CD4-positive, alpha-beta memory T cell (primary cell): Measurements from ENCODE around the gene ERCC8. TPM values are rescaled to one million over a fixed set of nuclear protein-coding genes. Genes with fewer than 3 reads are reported as not detected.

Source experiments
- CTCF ChIA-PET: fragments of 350-600 bp; sonication (Branson Sonifier 250); formaldehyde crosslinking; loops from one replicate; lab custom pipeline; 2021; ENCODE audit warnings: inconsistent platforms; ENCODE audit not compliant: partially characterized antibody; lab: Charles Lee
- POLR2A ChIA-PET: fragments of 350-600 bp; sonication (Branson Sonifier 250); formaldehyde crosslinking; loops from one replicate; lab custom pipeline; 2021; ENCODE audit not compliant: partially characterized antibody; lab: Charles Lee
- DNase-seq, 5 donors: peaks; one replicate each; pipeline versions ENCODE4 v3.0.0 to v3.0.0-alpha.2; 2020 to 2022; ENCODE audit warnings: mixed read lengths in 1 of 5
- H3K27ac ChIP-seq: one replicate; pipeline ENCODE4 v1.7.0; 2013; ENCODE audit warnings: low read depth, low read length
- H3K27me3 ChIP-seq: 2 replicates; pipeline ENCODE4 v1.7.0; 2013; ENCODE audit warnings: mild to moderate bottlenecking, low read length, moderate library complexity; ENCODE audit not compliant: insufficient read depth
- H3K36me3 ChIP-seq: 2 replicates; pipeline ENCODE4 v1.7.0; 2013; ENCODE audit warnings: mild to moderate bottlenecking, low read length, moderate library complexity; ENCODE audit not compliant: insufficient read depth
- H3K4me1 ChIP-seq: 2 replicates; pipeline ENCODE4 v1.7.0; 2013; ENCODE audit warnings: mild to moderate bottlenecking, low read length, moderate library complexity; ENCODE audit not compliant: insufficient read depth
- H3K4me3 ChIP-seq, 2 donors: one replicate each; pipeline ENCODE4 v1.7.0; 2013; ENCODE audit warnings: low read length in 2 of 2, mild to moderate bottlenecking in 1 of 2
- H3K9me3 ChIP-seq, 2 donors: one replicate each; pipeline ENCODE4 v1.7.0; 2013; ENCODE audit warnings: low read length in 2 of 2, control low read depth in 1 of 2; ENCODE audit not compliant: control insufficient read depth in 1 of 2
- H3K27ac Mint-ChIP-seq, 7 donors: one replicate each; pipeline ENCODE4 v1.8.0; 2020 to 2021; ENCODE audit warnings: mixed read lengths in 7 of 7, mild to moderate bottlenecking in 6 of 7, inconsistent platforms in 3 of 7, moderate library complexity in 3 of 7
- H3K27me3 Mint-ChIP-seq, 2 donors: one replicate each; pipeline ENCODE4 v1.8.0; 2020 to 2021; ENCODE audit warnings: mixed read lengths in 2 of 2
- H3K36me3 Mint-ChIP-seq, 2 donors: one replicate each; pipeline ENCODE4 v1.8.0; 2020 to 2021; ENCODE audit warnings: mixed read lengths in 2 of 2, inconsistent platforms in 1 of 2, mild to moderate bottlenecking in 1 of 2
- H3K4me1 Mint-ChIP-seq, 4 donors: one replicate each; pipeline ENCODE4 v1.8.0; 2020 to 2021; ENCODE audit warnings: mixed read lengths in 4 of 4, mild to moderate bottlenecking in 1 of 4
- H3K4me3 Mint-ChIP-seq, 8 donors: one replicate each; pipeline ENCODE4 v1.8.0; 2020 to 2021; ENCODE audit warnings: mixed read lengths in 8 of 8, mild to moderate bottlenecking in 7 of 8, moderate library complexity in 6 of 8, inconsistent platforms in 3 of 8
- H3K9me3 Mint-ChIP-seq, 8 donors: one replicate each; pipeline ENCODE4 v1.8.0; 2020 to 2021; ENCODE audit warnings: mixed read lengths in 8 of 8, mild to moderate bottlenecking in 5 of 8, inconsistent platforms in 3 of 8, moderate library complexity in 1 of 8
- intact Hi-C: fragments of 100-400 bp; cut with micrococcal nuclease; formaldehyde crosslinking; loops from one replicate; pipeline ENCODE4 v1.15.1; 2023
- polyA plus RNA-seq, 2 donors: library from polyadenylated mRNA; unstranded; fragments of 300-500 nt; fragmentation: Illumina TruSeq; gene quantifications; one replicate each; pipeline ENCODE4 v1.2.3, GENCODE V29; 2021
- total RNA-seq, 2 experiments: library from RNA; stranded (reverse); gene quantifications; one replicate each; pipeline ENCODE4 v1.2.3, GENCODE V29; 2021

The ERCC8 gene
- total and polyA plus RNA-seq, 4 experiments from 2014 or later: 7.1 to 20.5 (median 9.8) TPM

- peaks cover 21 to 52% of the 10 kb centered on the region in 2 donors for H3K36me3 Mint-ChIP-seq
- CTCF ChIA-PET: interaction anchor here (0.7 kb wide), 1 partner anchor 21 kb away, joined by 3 read pairs; no protein-coding TSS in a partner anchor
Measured at GRCh38 chr5:60980511-60980910, 35.6 kb upstream of the ERCC8 start.

GRCh38 chr5:60978968-60979367, 34.1 kb upstream of the ERCC8 start:
- Mint-ChIP-seq H3K9me3 (peaks cover 0 to 31% (median 23%) of the 10 kb centered on the region in 8 donors), H3K36me3 (peaks cover 17 to 56% of the 10 kb centered on the region in 2 donors), H3K27ac (no peak overlapping the region), H3K4me3 (no peak overlapping the region), H3K4me1 (peaks cover 0 to 14% (median 7%) of the 10 kb centered on the region in 4 donors), H3K27me3 (no peaks in the 10 kb centered on the region)
- ChIA-PET POLR2A (no interaction called here), CTCF (no interaction called here)
- no peaks in the 10 kb centered on the region for H3K9me3 ChIP-seq
- H3K36me3 ChIP-seq: no peaks in the 10 kb centered on the region
- DNase-seq: no peak
- no peak overlapping the region for H3K4me3 ChIP-seq
- no peak overlapping the region for H3K27ac ChIP-seq
- intact Hi-C loops: no loop called here
- H3K4me1 ChIP-seq: no peaks in the 10 kb centered on the region
- no peaks in the 10 kb centered on the region for H3K27me3 ChIP-seq

More at GRCh38 chr5:60980511-60980910, 35.6 kb upstream of the ERCC8 start:
- Histone ChIP-seq H3K36me3 (no peaks in the 10 kb centered on the region), H3K27me3 (no peaks in the 10 kb centered on the region), H3K4me1 (no peaks in the 10 kb centered on the region), H3K27ac (no peak overlapping the region), H3K4me3 (no peak overlapping the region), H3K9me3 (no peaks in the 10 kb centered on the region)
- DNase-seq: no peak
- POLR2A ChIA-PET: no interaction called here
- Mint-ChIP-seq H3K27me3 (no peaks in the 10 kb centered on the region), H3K4me3 (no peak overlapping the region), H3K27ac (no peak overlapping the region), H3K9me3 (peaks cover 0 to 45% (median 31%) of the 10 kb centered on the region in 8 donors), H3K4me1 (peaks cover 0 to 16% (median 4%) of the 10 kb centered on the region in 4 donors)
- intact Hi-C loops: no loop called here

GRCh38 chr5:60977956-60978737, 33.3 kb upstream of the ERCC8 start:
- Mint-ChIP-seq H3K4me1 (peaks cover 0 to 14% (median 7%) of the 10 kb centered on the region in 4 donors), H3K9me3 (peaks cover 0 to 30% (median 22%) of the 10 kb centered on the region in 8 donors), H3K27me3 (no peaks in the 10 kb centered on the region), H3K4me3 (no peak overlapping the region), H3K27ac (no peak overlapping the region), H3K36me3 (peaks cover 17 to 60% of the 10 kb centered on the region in 2 donors)
- no peak for DNase-seq
- no peak overlapping the region for H3K27ac ChIP-seq
- H3K4me3 ChIP-seq: no peak overlapping the region
- H3K27me3 ChIP-seq: no peaks in the 10 kb centered on the region
- ChIA-PET POLR2A (no interaction called here), CTCF (no interaction called here)
- intact Hi-C loops: no loop called here
- H3K4me1 ChIP-seq: no peaks in the 10 kb centered on the region
- H3K9me3 ChIP-seq: no peaks in the 10 kb centered on the region
- no peaks in the 10 kb centered on the region for H3K36me3 ChIP-seq

GRCh38 chr5:60972231-60972630, 27.4 kb upstream of the ERCC8 start:
- no peak overlapping the region for H3K27ac ChIP-seq
- H3K27ac Mint-ChIP-seq: no peak overlapping the region
- no peaks in the 10 kb centered on the region for H3K4me1 ChIP-seq
- peak in 1 of 5 donors; percentile 4 for DNase-seq
- POLR2A ChIA-PET: no interaction called here
- H3K36me3 Mint-ChIP-seq: peaks cover 23 to 49% of the 10 kb centered on the region in 2 donors
- no peaks in the 10 kb centered on the region for H3K27me3 Mint-ChIP-seq
- intact Hi-C loops: no loop called here
- peak overlapping the region in 1 of 8 donors; percentile 7 for H3K4me3 Mint-ChIP-seq
- no peak overlapping the region for H3K4me3 ChIP-seq
- H3K9me3 ChIP-seq: peaks cover 0 to 6% of the 10 kb centered on the region in 2 donors
- peaks cover 2 to 37% (median 28%) of the 10 kb centered on the region in 8 donors for H3K9me3 Mint-ChIP-seq
- CTCF ChIA-PET: no interaction called here
- H3K4me1 Mint-ChIP-seq: peaks cover 6 to 15% (median 11%) of the 10 kb centered on the region in 4 donors
- H3K27me3 ChIP-seq: no peaks in the 10 kb centered on the region
- H3K36me3 ChIP-seq: no peaks in the 10 kb centered on the region

- H3K4me1 ChIP-seq: peaks cover 8% of the 10 kb centered on the region
- POLR2A ChIA-PET: interaction anchor here (0.6 kb wide), 1 partner anchor 1706 kb away, joined by 3 read pairs; no protein-coding TSS in a partner anchor
- H3K27me3 ChIP-seq: no peaks in the 10 kb centered on the region
- CTCF ChIA-PET: interaction anchor here (0.5 to 2.7 kb wide), 5 partner anchors 17 to 697 kb away, joined by 3 to 15 read pairs (median 4); partner anchors contain the start of genes ERCC8 and NDUFAF2
- H3K36me3 ChIP-seq: no peaks in the 10 kb centered on the region
- intact Hi-C loops: loop anchor here (2.0 kb wide), 1 partner anchor 285 kb away; no protein-coding TSS in a partner anchor
- Mint-ChIP-seq H3K4me1 (peaks cover 5 to 13% (median 10%) of the 10 kb centered on the region in 4 donors), H3K27ac (no peak overlapping the region), H3K36me3 (peaks cover 0 to 11% of the 10 kb centered on the region in 2 donors), H3K9me3 (peaks cover 0 to 12% (median 5%) of the 10 kb centered on the region in 8 donors), H3K4me3 (no peak overlapping the region), H3K27me3 (no peaks in the 10 kb centered on the region)
- no peak overlapping the region for H3K27ac ChIP-seq
- H3K9me3 ChIP-seq: peaks cover 0 to 5% of the 10 kb centered on the region in 2 donors
- no peak overlapping the region for H3K4me3 ChIP-seq
- DNase-seq: no peak
Measured at GRCh38 chr5:60961685-60962084, 16.8 kb upstream of the ERCC8 start.

GRCh38 chr5:60960591-60960990, 15.7 kb upstream of the ERCC8 start:
- peak in 4 of 5 donors; percentile 8 to 24 (median 20) for DNase-seq

GRCh38 chr5:60959156-60959555, 14.3 kb upstream of the ERCC8 start:
- H3K4me1 Mint-ChIP-seq: peaks cover 3 to 11% (median 5%) of the 10 kb centered on the region in 4 donors
- CTCF ChIA-PET: interaction anchor here (1.0 to 4.0 kb wide), 5 partner anchors 13 to 1185 kb away, joined by 3 to 35 read pairs (median 4); partner anchors contain the start of genes ERCC8 and NDUFAF2
- Histone ChIP-seq H3K27ac (no peak overlapping the region), H3K4me3 (no peak overlapping the region), H3K27me3 (no peaks in the 10 kb centered on the region), H3K4me1 (peaks cover 8% of the 10 kb centered on the region), H3K9me3 (no peaks in the 10 kb centered on the region), H3K36me3 (no peaks in the 10 kb centered on the region)
- POLR2A ChIA-PET: no interaction called here
- peaks cover 0 to 9% (median 2%) of the 10 kb centered on the region in 8 donors for H3K9me3 Mint-ChIP-seq
- no peak overlapping the region for H3K4me3 Mint-ChIP-seq
- peak in 1 of 5 donors; percentile 5 for DNase-seq
- intact Hi-C loops: loop anchor here (1.0 kb wide), 1 partner anchor 699 kb away; no protein-coding TSS in a partner anchor
- no peak overlapping the region for H3K27ac Mint-ChIP-seq
- no peaks in the 10 kb centered on the region for H3K27me3 Mint-ChIP-seq
- H3K36me3 Mint-ChIP-seq: peaks cover 2 to 4% of the 10 kb centered on the region in 2 donors

More at GRCh38 chr5:60960591-60960990, 15.7 kb upstream of the ERCC8 start:
- Mint-ChIP-seq H3K4me1 (peaks cover 5 to 13% (median 9%) of the 10 kb centered on the region in 4 donors), H3K4me3 (no peak overlapping the region), H3K36me3 (peaks cover 2 to 14% of the 10 kb centered on the region in 2 donors), H3K27ac (no peak overlapping the region), H3K27me3 (no peaks in the 10 kb centered on the region), H3K9me3 (peaks cover 0 to under 1% (median 0%) of the 10 kb centered on the region in 8 donors)
- Histone ChIP-seq H3K27ac (no peak overlapping the region), H3K4me3 (no peak overlapping the region), H3K9me3 (no peaks in the 10 kb centered on the region), H3K27me3 (no peaks in the 10 kb centered on the region), H3K36me3 (no peaks in the 10 kb centered on the region), H3K4me1 (peaks cover 8% of the 10 kb centered on the region)
- ChIA-PET CTCF (interaction anchor here (0.6 to 4.0 kb wide), 3 partner anchors 285 to 698 kb away, joined by 3 to 35 read pairs (median 5); no protein-coding TSS in a partner anchor), POLR2A (interaction anchor here (0.6 to 1.4 kb wide), 2 partner anchors 16 to 22 kb away, joined by 3 to 5 read pairs; partner anchors contain the start of genes ERCC8 and NDUFAF2)
- intact Hi-C loops: loop anchor here (1.0 to 2.0 kb wide), 2 partner anchors 15 to 284 kb away; partner anchors contain the start of genes ERCC8 and NDUFAF2
